Loucy (cell line): ENCODE data around the gene PARD3B.

Experiments
- H2AFZ ChIP-seq: fragments of 200-600 bp; sonication (generic); 2 replicates; pipeline ENCODE4 v1.6.0; 2016; ENCODE audit warnings: antibody characterized with exemption, mild to moderate bottlenecking, low read length, moderate library complexity
- H3F3A ChIP-seq: fragments of 200-600 bp; 2 replicates; pipeline ENCODE4 v1.6.0; 2016; ENCODE audit warnings: antibody characterized with exemption, low read depth, mild to moderate bottlenecking
- H3K27me3 ChIP-seq: fragments of 200-600 bp; sonication (generic); 2 replicates; pipeline ENCODE4 v1.6.1; 2014; ENCODE audit warnings: low read length, mild to moderate bottlenecking; ENCODE audit not compliant: insufficient read depth, poor library complexity, severe bottlenecking
- H3K36me3 ChIP-seq: fragments of 200-600 bp; sonication (generic); 2 replicates; pipeline ENCODE4 v1.6.1; 2016; ENCODE audit warnings: low read length; ENCODE audit not compliant: insufficient read depth
- H3K4me1 ChIP-seq: fragments of 200-600 bp; sonication (generic); 2 replicates; pipeline ENCODE4 v1.5.1; 2014; ENCODE audit warnings: low read length, mild to moderate bottlenecking; ENCODE audit not compliant: insufficient read depth, poor library complexity, severe bottlenecking
- H3K4me2 ChIP-seq: fragments of 200-600 bp; sonication (generic); 2 replicates; pipeline ENCODE4 v1.6.0; 2014; ENCODE audit warnings: antibody characterized with exemption, low read length, low read depth, mild to moderate bottlenecking; ENCODE audit not compliant: poor library complexity, severe bottlenecking
- H3K4me3 ChIP-seq: fragments of 200-600 bp; sonication (generic); 2 replicates; pipeline ENCODE4 v1.5.1; 2014; ENCODE audit warnings: low read length, mild to moderate bottlenecking, mixed read lengths; ENCODE audit not compliant: poor library complexity, severe bottlenecking
- H3K79me2 ChIP-seq: fragments of 200-600 bp; sonication (generic); 2 replicates; pipeline ENCODE4 v1.6.1; 2014; ENCODE audit warnings: low read length; ENCODE audit not compliant: insufficient read depth
- H3K9ac ChIP-seq: fragments of 200-600 bp; sonication (generic); 2 replicates; pipeline ENCODE4 v1.6.0; 2014; ENCODE audit warnings: mild to moderate bottlenecking, low read depth, low read length, moderate library complexity; ENCODE audit not compliant: poor library complexity, severe bottlenecking
- H3K9me2 ChIP-seq: fragments of 200-600 bp; sonication (generic); replicated peaks from 2 replicates; pipeline ENCODE4 v1.6.1; 2016; ENCODE audit warnings: low read depth, low read length, mixed read lengths
- H3K9me3 ChIP-seq: fragments of 200-600 bp; sonication (generic); 2 replicates; pipeline ENCODE4 v1.6.1; 2014; ENCODE audit warnings: mild to moderate bottlenecking, antibody characterized with exemption, low read length, low read depth; ENCODE audit not compliant: insufficient read depth
- H4K20me1 ChIP-seq: fragments of 200-600 bp; sonication (generic); 2 replicates; pipeline ENCODE4 v1.6.0; 2014; ENCODE audit warnings: antibody characterized with exemption, low read length, mild to moderate bottlenecking; ENCODE audit not compliant: insufficient read depth, poor library complexity, severe bottlenecking
- EZH2phosphoT487 ChIP-seq: fragments of 200-600 bp; IDR thresholded peaks from 2 replicates; pipeline ENCODE4 v1.6.1; 2018; ENCODE audit warnings: antibody characterized with exemption, mild to moderate bottlenecking, moderate library complexity, borderline replicate concordance
- TF ChIP-seq, protein P1 (sequence below): fragments of 200-600 bp; sonication (generic); conservative IDR thresholded peaks from 2 replicates; pipeline ENCODE4 v1.5.1; 2014; ENCODE audit warnings: mild to moderate bottlenecking, antibody characterized with exemption, low read length

PARD3B gene

DNA sequence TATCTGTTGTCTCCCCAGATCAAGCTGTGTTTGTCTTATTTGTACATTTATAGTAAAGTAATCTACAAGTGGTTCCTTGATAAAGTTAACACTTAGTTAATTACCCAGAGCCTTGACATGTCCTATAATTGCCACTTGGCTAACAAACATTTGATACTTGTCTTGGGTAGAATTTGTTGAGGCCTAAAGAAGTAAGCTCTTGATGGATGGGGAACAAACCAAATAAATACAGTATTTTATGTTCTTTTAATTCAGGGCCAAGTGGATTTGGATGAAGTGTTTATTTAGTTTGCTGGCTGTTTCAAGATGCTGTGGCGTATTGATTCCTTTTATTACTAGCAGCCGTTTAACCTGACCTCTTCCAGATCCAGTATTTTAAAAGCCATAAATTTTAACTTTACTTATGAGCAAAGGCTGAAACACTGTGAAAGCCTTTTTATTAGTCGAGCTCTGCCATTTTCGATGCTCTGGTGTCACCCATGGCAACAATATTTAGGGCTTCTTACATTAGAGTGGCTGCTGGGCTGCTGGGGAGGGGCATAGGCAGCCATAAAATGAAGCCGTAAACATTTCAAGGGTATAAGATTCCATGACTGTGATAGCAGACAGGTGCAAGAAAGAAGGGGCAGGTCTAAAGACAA, 735.4 kb downstream of the PARD3B start:
- no peak overlapping the region for H3K9ac ChIP-seq
- no peak overlapping the region for H3K4me2 ChIP-seq
- H4K20me1 ChIP-seq = no peaks in the 10 kb centered on the region
- H3K4me1 ChIP-seq = no peaks in the 10 kb centered on the region
- TF ChIP-seq EZH2phosphoT487 = no peak
- TF ChIP-seq, protein P1, sequence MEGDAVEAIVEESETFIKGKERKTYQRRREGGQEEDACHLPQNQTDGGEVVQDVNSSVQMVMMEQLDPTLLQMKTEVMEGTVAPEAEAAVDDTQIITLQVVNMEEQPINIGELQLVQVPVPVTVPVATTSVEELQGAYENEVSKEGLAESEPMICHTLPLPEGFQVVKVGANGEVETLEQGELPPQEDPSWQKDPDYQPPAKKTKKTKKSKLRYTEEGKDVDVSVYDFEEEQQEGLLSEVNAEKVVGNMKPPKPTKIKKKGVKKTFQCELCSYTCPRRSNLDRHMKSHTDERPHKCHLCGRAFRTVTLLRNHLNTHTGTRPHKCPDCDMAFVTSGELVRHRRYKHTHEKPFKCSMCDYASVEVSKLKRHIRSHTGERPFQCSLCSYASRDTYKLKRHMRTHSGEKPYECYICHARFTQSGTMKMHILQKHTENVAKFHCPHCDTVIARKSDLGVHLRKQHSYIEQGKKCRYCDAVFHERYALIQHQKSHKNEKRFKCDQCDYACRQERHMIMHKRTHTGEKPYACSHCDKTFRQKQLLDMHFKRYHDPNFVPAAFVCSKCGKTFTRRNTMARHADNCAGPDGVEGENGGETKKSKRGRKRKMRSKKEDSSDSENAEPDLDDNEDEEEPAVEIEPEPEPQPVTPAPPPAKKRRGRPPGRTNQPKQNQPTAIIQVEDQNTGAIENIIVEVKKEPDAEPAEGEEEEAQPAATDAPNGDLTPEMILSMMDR = no peak
- H3K79me2 ChIP-seq = no peaks in the 10 kb centered on the region
- H3K27me3 ChIP-seq = no peaks in the 10 kb centered on the region
- no peaks in the 10 kb centered on the region for H3F3A ChIP-seq
- no peak overlapping the region for H3K4me3 ChIP-seq
- H3K36me3 ChIP-seq = no peaks in the 10 kb centered on the region
- no peaks in the 10 kb centered on the region for H3K9me3 ChIP-seq
- H3K9me2 ChIP-seq = no peaks in the 10 kb centered on the region
- no peak overlapping the region; the same call in 1 of the 2 replicates for H2AFZ ChIP-seq

DNA sequence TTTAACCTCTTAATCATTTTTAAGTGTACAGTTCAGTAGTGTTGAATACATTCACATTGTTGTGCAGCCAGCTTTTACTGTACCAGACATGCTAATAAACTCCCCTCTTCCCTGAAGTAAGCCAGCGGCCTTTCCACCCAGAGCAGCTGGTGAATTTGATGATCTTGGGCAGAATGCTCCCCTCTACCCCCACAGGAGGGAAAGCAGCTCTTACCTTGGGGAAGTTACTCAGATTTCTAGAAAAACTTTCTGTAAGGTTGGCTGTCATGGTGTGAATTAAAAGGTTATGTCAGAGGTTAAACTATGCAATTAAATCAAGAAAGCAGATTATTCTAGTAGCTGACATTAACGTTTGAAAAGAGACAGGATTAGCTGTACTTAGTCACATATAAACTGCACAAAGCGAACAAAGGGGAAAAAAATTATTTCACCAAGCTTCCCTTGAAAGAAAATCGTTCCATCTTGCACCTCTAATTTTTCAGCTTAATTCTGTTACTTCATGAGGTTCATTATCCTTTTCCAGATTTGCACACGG, 738.5 kb downstream of the PARD3B start:
- Histone ChIP-seq H4K20me1 (no peaks in the 10 kb centered on the region), H3K9me3 (no peaks in the 10 kb centered on the region), H3K27me3 (no peaks in the 10 kb centered on the region), H3K4me1 (no peaks in the 10 kb centered on the region), H3K9me2 (no peaks in the 10 kb centered on the region), H3K4me3 (no peak overlapping the region), H3F3A (no peaks in the 10 kb centered on the region), H3K9ac (no peak overlapping the region), H2AFZ (no peak overlapping the region), H3K36me3 (no peaks in the 10 kb centered on the region), H3K79me2 (no peaks in the 10 kb centered on the region), H3K4me2 (no peak overlapping the region)
- TF ChIP-seq, protein P1 = no peak
- no peak for TF ChIP-seq EZH2phosphoT487

GRCh38 chr2:205284334-205284733, 739.1 kb downstream of the PARD3B start:
- TF ChIP-seq, protein P1 = no peak
- TF ChIP-seq EZH2phosphoT487 = no peak
- Histone ChIP-seq H3K27me3 (no peaks in the 10 kb centered on the region), H3K36me3 (no peaks in the 10 kb centered on the region), H3K4me3 (no peak overlapping the region), H3K9me3 (no peaks in the 10 kb centered on the region), H3K4me1 (no peaks in the 10 kb centered on the region), H3F3A (no peaks in the 10 kb centered on the region), H3K9me2 (no peaks in the 10 kb centered on the region), H2AFZ (no peak overlapping the region), H3K79me2 (no peaks in the 10 kb centered on the region), H3K9ac (no peak overlapping the region), H4K20me1 (no peaks in the 10 kb centered on the region), H3K4me2 (no peak overlapping the region)
